ENCODE results near the gene MAST4.

GRCh38 chr5:67139030-67139429, 542.8 kb downstream of the MAST4 start:
- TF ChIP-seq EZH2 (IDR thresholded peaks at IDR 0.05): no peak
- no peak for TF ChIP-seq POLR2AphosphoS5 (IDR thresholded peaks at IDR 0.05; ENCODE audit: borderline replicate concordance, low read depth, low read length)
- TF ChIP-seq FOXP2 (optimal IDR thresholded peaks at IDR 0.05; ENCODE audit: control extremely low read depth, extremely low read length, insufficient read depth): no peak

Data from SK-N-MC (cell line).